ENCODE data around the gene TAP1. TPM values are rescaled to one million over a fixed set of nuclear protein-coding genes. Genes with fewer than 3 reads are reported as not detected.

The TAP1 gene
- total RNA-seq, 1 donor from 2014 or later, result 51.2 TPM

- DNase-seq (ENCODE audit: low spot score in 2 of 2), result no peak
- Histone ChIP-seq H3K4me3 (no peak overlapping the region), H3K36me3 (peaks cover 0 to 4% of the 10 kb centered on the region in 2 donors), H3K4me1 (peaks cover 0 to 4% of the 10 kb centered on the region in 2 donors), H3K27ac (no peak overlapping the region), H3K27me3 (no peaks in the 10 kb centered on the region), H3K9me3 (no peaks in the 10 kb centered on the region)
- intact Hi-C loops (cut with DNase I), result loop anchor here (10.0 kb wide), 1 partner anchor 1653 kb away; no protein-coding TSS in a partner anchor
- TF ChIP-seq, protein P1, sequence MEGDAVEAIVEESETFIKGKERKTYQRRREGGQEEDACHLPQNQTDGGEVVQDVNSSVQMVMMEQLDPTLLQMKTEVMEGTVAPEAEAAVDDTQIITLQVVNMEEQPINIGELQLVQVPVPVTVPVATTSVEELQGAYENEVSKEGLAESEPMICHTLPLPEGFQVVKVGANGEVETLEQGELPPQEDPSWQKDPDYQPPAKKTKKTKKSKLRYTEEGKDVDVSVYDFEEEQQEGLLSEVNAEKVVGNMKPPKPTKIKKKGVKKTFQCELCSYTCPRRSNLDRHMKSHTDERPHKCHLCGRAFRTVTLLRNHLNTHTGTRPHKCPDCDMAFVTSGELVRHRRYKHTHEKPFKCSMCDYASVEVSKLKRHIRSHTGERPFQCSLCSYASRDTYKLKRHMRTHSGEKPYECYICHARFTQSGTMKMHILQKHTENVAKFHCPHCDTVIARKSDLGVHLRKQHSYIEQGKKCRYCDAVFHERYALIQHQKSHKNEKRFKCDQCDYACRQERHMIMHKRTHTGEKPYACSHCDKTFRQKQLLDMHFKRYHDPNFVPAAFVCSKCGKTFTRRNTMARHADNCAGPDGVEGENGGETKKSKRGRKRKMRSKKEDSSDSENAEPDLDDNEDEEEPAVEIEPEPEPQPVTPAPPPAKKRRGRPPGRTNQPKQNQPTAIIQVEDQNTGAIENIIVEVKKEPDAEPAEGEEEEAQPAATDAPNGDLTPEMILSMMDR (IDR thresholded peaks at IDR 0.05), result no peak
Measured at GRCh38 chr6:32858194-32858593, 4.7 kb upstream of the TAP1 start.

DNA sequence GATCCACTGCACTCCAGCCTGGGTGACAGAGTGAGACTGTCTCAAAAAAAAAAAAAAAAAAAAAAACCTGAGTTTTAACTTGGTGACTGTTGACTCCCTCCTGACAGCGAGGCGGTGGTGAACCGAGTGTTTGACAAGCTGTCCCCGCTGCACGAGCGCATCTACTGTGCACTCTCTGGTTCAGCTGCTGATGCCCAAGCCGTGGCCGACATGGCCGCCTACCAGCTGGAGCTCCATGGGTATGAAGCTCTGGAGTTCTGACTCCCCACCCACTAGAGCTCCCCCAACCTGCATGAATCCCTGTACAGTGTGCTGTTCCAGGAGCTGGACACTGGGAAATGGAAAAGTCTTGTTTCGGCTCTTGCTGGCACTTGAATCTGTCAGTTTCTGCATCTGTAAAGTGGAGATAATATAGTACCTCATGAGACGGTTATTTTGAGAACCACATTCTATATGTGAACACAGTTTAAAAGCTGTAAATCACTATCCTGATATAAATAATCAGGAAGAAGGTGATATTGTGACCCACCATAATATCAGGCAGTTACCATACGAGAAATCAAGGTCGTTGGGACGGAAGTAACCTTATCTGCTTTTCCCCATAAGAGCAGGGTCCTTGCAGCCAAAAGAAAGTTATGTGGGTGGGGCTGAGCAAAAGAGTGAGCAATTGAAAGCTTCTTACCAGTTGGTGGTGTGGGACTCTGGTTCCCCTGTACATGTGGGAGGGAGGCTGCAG, 3.8 kb upstream of the TAP1 start:
- Histone ChIP-seq H3K4me1 (peaks cover 1 to 4% of the 10 kb centered on the region in 2 donors), H3K36me3 (peaks cover 0 to 4% of the 10 kb centered on the region in 2 donors), H3K27ac (no peak overlapping the region), H3K4me3 (no peak overlapping the region), H3K27me3 (no peaks in the 10 kb centered on the region), H3K9me3 (no peaks in the 10 kb centered on the region)
- TF ChIP-seq, protein P1 (IDR thresholded peaks at IDR 0.05), result no peak
- intact Hi-C loops (cut with DNase I), result loop anchor here (10.0 kb wide), 1 partner anchor 1653 kb away; no protein-coding TSS in a partner anchor
- no peak for DNase-seq (ENCODE audit: low spot score in 2 of 2)

DNA sequence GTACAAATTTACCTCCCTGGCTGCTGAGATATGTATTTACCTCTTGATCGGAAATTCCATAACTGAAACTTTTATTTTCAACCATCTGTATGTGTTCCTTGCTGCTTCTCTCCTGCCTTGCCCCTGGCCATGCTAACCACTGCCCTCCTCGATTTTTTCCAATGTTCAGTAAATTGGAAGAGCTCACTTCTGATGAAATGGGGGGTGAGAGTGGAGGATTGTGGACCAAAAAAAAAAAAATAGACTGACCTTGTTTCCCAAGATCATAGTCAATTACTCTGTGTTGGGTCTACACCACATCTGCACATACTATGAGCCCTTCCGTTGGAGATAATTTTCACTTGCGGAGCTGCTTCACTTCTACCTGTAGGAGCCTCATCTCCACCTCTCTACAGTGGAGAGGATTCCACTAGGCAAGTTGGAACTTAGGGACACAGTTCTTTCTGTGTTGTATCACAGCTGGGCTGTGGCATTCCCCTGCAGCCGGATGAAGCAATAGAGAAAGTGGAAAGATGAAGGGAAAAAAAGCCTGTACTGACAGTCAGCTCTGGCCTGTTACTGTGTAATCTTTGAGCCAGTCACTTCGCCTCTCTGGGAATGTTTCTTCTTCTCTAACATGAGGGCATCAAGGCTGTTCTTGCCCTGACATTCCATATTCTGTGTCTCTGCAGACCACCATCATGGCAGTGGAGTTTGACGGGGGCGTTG, 2.1 kb upstream of the TAP1 start:
- Histone ChIP-seq H3K9me3 (no peaks in the 10 kb centered on the region), H3K27me3 (no peaks in the 10 kb centered on the region), H3K27ac (no peak overlapping the region), H3K4me3 (no peak overlapping the region), H3K4me1 (peaks cover 4 to 9% of the 10 kb centered on the region in 2 donors), H3K36me3 (peaks cover 6 to 7% of the 10 kb centered on the region in 2 donors)
- intact Hi-C loops (cut with DNase I), result loop anchor here (10.0 kb wide), 1 partner anchor 1651 kb away; no protein-coding TSS in a partner anchor
- no peak for DNase-seq (ENCODE audit: low spot score in 2 of 2)
- TF ChIP-seq, protein P1 (IDR thresholded peaks at IDR 0.05), result no peak

DNA sequence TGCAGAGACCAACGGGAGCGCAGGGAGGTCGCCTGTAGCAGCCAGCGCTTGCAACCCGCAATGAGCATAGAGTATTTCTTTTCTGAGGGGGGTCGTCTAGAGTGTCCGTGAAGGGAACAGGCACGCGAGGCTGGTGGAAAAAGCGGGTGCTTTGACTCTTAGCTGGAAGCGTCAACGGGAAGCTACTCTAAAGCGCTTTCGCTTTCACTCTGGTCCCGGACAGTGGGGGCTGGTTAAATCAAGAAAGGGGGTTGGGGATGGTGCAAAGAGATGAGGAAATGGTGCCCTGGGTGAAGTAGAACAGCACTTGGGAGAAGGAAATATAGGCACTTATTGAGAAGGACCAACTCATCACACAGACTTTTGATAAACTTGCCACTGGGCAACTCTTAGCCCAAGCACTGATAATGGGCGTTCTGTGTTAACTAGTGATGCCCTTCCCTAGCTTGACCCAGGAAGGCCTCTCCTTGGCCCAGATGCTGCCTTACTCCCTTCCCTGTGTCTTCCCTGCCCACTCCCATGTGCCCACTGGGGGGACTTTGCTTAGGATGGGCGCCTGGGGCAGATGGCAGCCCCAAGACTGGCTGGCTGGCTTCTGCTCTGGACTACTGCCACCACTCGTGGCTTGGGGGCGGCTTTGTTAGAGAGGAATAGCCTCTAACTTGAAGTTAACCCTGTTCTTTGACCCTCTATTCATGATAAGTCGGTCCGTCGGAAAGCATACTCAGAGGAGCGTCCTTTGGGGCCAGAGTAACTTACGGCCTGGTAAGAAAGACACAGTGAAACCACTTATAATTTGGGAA, 1.1 kb upstream of the TAP1 start:
- peaks cover 13 to 17% of the 10 kb centered on the region in 2 donors for H3K36me3 ChIP-seq
- intact Hi-C loops (cut with DNase I), result loop anchor here (1.0 to 10.0 kb wide), 3 partner anchors 16 to 1650 kb away; partner anchors contain the start of gene TAP2
- no peaks in the 10 kb centered on the region for H3K9me3 ChIP-seq
- TF ChIP-seq, protein P1 (IDR thresholded peaks at IDR 0.05), result no peak
- peaks cover 4 to 9% of the 10 kb centered on the region in 2 donors for H3K4me1 ChIP-seq
- DNase-seq (ENCODE audit: low spot score in 2 of 2), result no peak
- H3K27me3 ChIP-seq, result no peaks in the 10 kb centered on the region
- H3K4me3 ChIP-seq, result peak overlapping the region; percentile 86 to 89
- peak overlapping the region; percentile 92 to 97 for H3K27ac ChIP-seq

GRCh38 chr6:32852844-32853540, 512 bp downstream of the TAP1 start:
- Histone ChIP-seq H3K4me3 (peak overlapping the region; percentile 86 to 89), H3K36me3 (peaks cover 22 to 28% of the 10 kb centered on the region in 2 donors), H3K27ac (peak overlapping the region; percentile 92 to 97), H3K9me3 (no peaks in the 10 kb centered on the region), H3K4me1 (peaks cover 4 to 9% of the 10 kb centered on the region in 2 donors), H3K27me3 (no peaks in the 10 kb centered on the region)
- TF ChIP-seq, protein P1 (IDR thresholded peaks at IDR 0.05), result peak in 1 of 3 experiments; percentile 6
- intact Hi-C loops (cut with DNase I), result loop anchor here (1.0 to 10.0 kb wide), 4 partner anchors 9 to 1648 kb away; partner anchors contain the start of gene PSMB8
- DNase-seq (ENCODE audit: low spot score in 2 of 2), result peak in 1 of 2 donors; percentile 78
